GM21717 (cell line): ENCODE data around the gene SMIM14.
A peak's percentile ranks its signal among the peaks of the same experiment; 100 is the strongest.
"Not testable (repeated sequence)": the region's sequence is repeated elsewhere in the genome, so short reads cannot be mapped to it uniquely, and the experiment has no call there.

Source experiments
- ATAC-seq: cut with Tn5 transposase; IDR thresholded peaks from one replicate; pipeline ENCODE4 v1.9.1; 2021; ENCODE audit warnings: mild to moderate bottlenecking, moderate library complexity; ENCODE audit not compliant: unreplicated experiment

SMIM14 gene

DNA sequence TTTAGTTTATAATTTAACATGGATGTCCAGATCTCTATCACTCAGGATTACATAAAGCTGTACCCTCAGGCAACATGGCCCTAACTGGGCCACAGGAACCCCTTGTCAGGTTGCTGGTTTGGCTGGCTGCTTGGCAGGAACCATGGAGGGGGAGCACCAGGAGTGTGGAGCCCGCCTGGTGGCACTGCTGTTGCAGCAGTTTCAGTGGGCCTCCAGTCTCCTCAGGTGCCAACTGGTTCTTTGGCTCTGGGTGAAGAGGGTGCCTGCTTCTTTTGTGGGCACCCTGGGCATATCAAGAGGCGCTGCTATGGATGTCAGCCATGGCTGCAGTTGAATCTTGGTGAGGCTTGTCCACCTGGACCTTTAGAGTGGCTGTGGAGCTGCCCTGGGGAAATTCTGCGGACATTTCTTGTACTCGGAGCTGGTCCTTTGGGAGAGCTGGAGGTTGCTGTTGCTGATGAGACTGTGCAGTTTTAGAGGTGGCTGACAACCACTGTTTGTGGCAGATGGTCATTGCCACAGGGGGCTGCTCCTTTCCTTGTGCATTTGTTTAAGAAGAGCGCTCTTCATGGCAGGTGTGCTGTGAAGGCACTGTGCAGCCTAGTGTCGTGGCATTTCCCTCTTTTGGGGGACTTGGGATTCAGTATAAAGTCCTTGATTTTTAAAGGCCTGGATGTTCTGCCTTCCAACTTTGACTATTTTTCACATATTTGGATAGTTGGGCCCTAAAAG is 10.3 kb upstream of the SMIM14 start:
- no peak for ATAC-seq

DNA sequence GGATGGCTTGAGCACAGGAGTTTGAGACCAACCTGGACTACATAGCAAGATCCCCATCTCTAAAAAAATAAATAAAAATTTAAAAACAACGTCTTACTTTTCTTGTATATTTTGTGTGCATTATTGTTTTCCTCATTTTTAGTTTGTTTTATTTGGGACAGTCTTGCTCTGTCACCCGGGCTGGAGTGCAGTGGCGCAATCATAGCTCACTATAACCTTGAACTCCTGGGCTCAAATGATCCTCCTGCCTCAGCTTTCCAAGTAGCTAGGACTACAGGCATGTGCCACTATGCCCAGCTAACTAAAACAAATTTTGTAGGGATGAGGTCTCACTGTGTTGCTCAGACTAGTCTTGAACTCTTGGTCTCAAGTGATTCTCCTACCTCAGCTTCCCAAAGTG is 9.5 kb upstream of the SMIM14 start:
- no peak for ATAC-seq

DNA sequence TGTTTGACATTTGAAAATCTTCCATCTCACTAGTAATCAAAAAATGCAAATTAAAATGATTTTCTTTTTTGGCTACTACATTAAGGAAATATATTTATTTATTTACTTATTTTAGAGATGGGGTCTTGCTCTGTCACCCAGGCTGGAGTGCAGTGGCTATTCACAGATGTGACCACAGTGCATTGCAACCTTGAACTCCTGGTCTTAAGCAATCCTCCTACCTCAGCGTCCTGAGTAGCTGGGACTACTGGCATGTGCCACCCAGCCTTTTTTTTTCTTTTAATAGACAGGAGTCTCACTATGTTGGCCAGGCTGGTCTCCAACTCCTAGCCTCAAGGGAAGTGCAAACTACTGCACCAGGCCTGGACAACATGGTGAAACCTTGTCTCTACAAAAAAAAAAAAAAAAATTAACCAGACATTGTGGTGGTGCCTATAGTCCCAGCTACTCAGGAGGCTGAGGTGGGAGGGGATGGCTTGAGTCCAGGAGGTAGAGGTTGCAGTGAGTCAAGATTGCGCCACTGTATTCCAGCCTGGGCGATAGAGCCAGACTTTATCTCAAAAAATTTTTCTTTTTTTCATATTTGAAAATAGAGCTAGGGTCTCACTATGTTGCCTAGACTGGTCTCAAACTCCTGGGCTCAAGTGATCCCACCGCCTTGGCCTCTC is 4.4 kb upstream of the SMIM14 start:
- no peak for ATAC-seq

DNA sequence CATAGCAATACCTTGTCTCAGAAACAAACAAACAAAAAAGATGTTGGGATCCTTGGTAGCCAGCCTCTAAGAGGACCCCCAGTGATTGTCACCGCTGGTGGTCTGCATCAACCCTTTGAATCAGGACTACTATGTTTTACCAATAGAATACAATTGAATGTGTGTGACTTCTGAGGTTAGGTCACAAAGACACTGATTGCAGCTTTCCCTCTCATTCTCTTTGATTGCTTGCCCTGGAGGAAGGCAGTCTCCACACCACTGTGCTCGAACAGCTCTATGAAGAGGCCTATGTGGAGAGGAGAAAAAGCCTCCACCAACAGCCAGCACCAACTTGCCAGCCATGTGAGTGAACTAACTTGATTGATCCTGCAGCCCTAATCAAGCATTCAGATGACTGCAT is 2.8 kb upstream of the SMIM14 start:
- ATAC-seq = no peak

DNA sequence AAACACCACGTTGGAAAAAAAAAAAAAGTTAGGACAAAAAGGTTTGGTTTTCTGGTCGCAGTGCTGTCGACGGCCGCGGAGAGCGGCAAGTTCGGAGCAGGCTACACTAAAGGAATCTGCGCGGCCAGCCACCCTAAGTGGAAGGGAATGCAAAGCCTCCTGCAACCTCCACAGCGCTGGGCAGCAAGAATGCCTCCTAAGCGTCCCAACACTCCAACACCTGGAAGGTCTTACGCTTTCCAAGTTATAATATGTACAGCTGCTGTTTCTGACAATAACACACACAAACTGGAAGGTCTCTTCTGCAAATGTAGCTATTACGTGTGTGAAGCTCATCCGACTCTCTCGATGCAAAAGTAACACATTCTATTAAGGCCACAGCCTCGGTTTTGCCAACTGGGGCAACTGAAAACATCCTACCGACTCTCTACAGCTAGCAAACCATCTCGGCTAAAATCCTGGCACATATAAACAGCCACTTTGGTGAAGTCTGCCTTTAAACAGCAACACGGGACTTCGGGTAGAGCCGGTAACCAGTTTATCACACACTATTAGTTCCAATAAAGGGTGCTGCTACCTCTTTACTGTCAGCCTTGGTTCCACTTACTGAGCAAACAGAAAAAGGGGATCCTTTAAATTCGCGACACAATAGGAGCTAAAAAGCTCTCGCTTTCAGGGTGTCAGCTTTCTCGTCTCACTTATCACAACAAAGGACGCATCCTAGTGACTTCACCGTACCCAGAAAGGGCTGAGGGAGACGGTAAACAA is 895 bp downstream of the SMIM14 start:
- ATAC-seq = peak; percentile 8

DNA sequence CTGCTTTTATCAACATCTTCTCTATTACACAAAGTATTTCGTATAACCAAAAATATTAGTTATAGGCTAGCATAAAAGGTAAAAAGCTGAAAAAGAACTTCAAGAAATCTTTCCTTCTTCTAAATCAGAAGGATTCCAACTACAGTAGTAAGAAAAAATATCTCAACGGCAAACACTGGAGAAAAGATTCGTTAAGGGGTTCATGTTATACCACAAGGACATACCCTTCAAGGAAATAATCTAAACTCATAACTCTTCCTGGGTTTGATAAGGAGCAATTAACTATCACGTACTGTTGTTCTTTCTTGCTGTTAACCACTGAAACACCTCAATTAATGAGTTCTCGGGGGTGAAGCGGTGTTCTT is 1.5 kb downstream of the SMIM14 start:
- no peak for ATAC-seq

DNA sequence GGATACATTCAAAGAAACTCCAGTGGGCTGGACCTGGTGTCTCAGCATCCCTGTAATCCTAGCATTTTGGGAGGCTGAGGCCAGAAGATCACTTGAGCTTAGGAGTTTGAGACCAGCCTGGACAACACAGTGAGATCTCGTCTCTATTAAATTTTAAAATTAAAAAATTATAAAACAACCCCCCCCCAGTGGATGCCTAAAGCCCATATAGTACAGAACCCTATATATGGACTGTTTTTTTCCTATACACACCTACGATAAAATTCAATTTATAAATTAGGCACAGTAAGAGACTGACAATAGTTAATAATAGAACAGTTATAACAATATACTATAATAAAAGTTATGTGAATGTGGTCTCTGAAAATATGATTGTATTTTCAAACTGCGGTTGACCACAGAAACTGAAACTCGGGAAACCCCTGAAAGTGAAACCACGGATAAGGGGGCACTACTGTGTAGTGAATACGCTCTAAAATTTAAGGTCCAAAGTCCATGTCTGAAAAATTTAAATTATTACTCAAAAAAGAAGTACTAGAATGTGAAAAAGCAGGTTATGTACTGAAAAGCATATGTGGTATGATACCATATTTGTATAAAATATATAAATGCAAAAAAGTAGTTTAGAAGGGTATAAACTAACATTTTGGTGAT is 2.0 kb downstream of the SMIM14 start:
- no peak for ATAC-seq

DNA sequence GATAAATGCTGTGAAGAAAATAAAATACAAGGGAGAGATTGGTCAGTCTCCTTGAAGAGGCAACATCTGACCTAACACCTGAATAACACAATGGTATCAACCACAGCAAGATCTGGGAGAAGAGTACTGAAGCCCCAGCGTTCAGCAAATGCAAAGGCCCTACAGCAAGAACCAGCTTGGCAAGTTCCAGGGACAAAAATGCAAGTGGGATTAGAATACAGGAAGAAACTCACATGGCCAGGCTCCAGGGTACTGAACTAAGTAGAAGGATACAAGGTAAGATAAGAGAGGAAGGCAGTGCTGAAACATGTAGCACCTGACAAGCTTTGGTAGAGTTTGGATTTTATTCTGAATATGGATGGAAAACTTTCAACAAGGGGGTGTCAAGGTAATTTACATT is 3.6 kb downstream of the SMIM14 start:
- no peak for ATAC-seq

DNA sequence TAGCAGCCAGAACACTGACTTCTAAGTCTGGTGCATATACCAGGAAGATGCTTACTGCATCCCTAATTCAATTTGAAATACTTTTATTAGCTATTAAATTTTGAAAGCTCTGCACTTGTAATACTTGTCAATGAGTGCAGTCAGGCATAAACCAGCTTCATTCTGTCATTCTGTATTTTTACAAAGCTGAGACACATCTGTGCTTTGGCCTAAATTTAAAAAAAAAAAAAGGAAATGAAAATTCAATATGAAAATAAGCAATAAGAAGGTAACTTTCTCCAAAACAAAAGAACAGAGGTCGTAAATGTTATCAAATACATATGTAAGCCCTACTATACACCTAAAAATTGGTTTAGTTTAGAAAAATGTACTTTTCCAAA is 7.0 kb downstream of the SMIM14 start:
- peak; percentile 49 for ATAC-seq

DNA sequence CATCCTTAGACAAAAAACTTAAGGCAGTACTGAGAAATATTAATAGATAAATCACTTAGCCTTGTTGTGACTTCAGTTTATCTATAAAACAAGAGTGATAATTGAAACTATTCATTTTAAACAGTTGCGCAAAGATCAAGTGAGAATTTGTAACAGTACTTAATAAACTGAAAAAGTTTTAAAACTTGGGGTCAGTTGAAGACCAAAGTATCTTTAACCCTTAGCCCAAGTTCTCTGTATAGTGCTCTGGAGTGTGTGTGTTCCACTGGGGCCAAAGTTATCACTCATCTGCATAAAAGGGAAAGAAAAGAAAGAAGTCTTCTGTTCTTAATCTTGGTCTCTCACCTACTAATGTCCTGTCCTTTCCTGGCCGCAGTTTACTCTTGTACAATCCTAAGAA is 11.3 kb downstream of the SMIM14 start:
- ATAC-seq = no peak

DNA sequence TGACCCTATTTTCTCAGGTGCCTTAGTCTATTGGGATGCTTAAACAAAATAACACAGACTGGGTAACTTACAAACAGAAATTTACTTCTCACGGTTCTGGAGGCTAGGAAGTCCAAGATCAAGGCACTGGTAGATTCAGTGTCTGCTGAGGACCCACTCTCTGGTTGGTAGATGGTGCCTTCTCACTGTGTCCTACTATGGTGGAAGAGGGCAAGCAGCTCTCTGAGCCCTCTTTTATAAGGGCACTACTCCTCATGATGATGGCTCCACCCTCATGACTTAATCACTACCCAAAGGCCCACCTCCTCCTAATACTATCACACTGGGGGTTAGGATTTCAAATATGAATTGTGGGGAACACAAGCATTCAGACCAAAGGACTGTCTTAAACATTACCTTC is 11.8 kb downstream of the SMIM14 start:
- no peak for ATAC-seq

DNA sequence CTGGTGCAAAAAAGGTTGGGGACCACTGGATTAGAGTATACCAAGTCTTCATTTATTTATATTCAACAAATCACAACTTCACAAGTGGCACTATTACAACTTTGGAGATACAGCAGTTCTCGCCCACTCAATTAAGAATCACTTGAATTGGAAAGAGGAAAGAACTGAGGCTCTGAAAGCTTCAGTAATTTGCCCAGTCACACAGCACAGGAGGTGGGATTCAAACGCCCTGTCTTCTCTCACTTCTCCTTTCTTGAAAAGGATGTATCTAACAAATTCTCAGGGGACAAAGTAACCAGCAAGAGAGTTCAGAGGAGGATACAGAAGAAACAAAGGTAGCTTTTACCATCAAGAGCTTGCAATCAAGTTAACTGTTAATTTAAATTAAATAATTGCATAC is 12.4 kb downstream of the SMIM14 start:
- ATAC-seq = peak; percentile 50

DNA sequence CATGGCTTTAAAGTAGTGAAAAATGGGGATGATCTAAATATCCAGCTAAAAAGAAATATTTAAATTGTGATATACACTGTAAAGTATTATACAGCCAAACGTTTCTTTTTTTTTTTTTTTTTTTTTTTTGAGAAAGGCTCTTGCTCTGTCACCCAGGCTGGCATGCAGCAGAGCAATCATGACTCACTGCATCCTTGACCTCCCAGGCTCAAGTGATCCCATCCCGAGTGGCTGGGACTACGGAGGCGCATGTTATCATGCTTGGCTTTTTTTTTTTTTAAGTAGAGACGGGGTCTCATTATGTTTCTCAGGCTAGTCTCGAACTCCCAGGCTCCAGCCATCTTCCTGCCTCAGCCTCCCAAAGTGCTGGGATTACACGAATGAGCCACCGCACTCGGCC is 17.1 kb downstream of the SMIM14 start:
- ATAC-seq = no peak

DNA sequence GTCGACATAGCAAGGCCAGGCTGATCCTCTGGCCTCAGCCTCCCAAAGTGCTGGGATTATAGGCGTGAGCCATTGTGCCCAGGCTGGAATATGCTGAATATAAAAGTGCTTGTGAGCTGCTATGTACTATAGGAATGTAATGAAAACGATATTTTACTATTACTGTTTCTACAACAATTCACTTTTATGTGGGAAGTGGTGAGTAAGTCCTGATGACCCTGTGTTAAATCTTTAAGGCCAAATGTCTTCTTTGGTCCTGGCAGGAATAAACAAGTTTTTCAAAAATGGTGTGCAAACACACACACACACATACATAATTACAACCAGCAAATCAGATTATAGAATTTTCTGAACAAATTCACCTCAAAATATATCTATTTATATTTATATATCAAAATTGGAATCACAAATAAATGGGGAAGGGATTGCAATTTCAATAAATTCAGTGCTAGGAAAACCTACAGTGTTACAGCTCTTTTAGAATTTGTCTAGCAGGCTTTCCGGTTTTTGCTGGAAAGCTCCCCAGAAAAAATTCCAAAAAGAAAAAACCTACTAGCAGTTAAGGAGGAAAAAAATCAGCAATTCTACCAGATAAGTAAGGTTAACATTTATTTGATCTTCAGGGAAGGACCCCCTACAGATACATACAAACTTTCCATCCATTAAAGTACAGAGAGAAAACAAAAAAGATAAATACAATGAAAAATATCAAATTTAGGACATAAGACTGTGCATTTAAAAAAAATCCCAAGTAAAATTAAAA is 17.9 kb downstream of the SMIM14 start:
- no peak for ATAC-seq

DNA sequence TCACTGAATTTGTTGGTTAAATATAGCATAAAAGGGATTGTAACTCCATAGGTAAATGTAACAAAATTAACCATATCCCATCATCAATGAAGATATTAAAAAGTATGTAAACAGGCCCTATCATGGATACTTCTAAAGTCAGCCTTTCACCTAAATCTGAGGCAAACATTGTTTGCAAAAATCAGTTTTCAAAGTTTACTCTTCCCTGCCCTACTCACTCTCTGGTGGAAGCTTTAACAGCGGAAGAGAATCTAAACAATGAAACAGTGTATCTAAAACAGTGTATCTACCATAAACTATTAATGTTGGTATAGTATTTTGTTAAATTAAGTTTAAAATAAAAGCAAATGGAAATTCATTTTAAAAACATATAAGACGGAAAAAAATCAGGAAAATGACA is 21.1 kb downstream of the SMIM14 start:
- ATAC-seq = no peak

DNA sequence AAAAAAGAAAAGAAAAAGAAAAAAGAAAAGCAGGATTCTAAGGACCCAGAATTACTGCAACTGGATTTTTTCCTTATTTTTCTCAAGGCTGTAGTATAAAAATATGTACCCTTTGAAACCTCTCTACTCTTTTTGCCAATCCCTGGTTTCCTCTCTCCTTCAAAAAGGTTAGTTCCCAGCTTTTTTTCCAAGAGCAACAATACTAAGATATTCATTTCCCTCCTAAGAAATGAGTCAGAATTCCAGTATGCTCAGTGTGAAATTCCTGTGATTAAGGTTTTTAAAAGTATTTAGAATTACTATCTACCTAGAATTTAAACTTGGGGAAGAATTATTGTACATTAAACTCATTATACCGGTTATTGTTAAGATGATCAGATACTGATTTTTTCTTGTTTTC is 22.0 kb downstream of the SMIM14 start:
- no peak for ATAC-seq

DNA sequence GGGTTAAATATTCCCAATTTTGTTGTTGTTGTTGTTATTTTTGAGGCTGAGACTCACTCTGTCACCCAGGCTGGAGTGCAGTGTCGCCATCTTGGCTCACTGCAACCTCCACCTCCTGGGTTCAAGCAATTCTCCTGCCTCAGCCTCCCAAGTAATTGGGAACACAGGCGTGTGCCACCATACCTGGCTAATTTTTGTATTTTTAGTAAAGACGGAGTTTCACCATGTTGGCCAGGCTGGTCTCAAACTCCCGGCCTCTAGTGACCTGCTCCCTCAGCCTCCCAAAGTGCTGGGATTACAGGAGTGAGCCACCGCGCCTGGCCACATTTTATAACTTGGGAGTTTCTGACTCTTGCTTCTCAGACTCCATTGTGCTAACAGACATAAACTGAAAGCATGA is 22.6 kb downstream of the SMIM14 start:
- ATAC-seq = not testable (repeated sequence)

DNA sequence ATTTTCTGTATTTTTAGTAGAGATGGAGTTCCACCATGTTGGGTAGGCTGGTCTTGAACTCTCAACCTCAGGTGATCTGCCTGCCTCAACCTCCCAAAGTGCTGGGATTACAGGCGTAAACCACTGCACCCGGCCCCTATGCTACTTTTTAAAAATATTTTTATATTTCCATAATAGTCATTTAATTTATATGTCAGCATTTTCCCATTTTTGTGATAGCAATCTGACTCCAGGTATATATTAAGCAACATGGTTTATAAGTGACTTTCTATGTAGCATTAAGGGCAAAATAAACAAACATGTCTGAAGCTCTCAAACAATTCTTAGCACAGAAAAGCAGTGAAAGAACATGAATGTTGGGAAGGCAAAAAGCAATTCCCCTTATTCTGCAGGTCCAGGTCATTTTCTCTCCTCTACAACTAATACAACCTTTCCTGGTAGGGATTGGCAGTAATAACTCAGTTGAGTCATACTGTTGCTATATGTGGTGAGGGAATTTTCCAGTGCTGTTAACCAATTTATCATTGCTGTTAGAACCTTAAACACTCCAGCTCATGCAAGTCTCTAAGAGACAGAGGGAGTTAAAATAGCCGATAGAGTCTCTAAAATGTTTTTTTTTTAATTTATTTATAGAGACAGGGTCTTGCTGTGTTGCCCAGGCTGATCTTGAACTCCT is 24.0 kb downstream of the SMIM14 start:
- ATAC-seq = no peak

DNA sequence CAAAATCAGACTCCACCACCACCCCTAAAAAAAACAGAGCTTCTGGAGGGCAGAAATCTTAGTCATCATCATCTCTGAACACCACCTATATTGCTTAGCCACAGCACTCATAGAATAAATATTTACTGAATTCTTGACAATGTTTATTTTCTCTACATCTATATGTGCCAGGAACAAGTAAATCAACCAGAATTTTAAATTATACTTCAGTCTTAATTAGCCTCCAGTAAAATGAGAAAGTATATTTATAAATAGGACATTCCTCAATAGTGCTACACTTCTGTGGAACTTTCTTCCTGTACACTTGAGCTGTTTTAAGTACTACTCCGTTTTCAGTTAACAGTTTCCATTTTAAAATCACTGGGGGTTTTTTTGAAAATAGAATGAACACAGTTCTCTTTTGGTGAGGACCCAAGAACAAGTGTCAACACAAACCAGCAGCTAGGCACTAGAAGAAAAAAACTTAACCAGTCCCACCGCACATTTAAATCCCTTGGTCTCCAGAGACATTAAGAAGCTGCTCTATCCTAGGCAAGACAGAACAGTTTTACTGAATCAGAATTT is 25.5 kb downstream of the SMIM14 start:
- ATAC-seq = no peak

DNA sequence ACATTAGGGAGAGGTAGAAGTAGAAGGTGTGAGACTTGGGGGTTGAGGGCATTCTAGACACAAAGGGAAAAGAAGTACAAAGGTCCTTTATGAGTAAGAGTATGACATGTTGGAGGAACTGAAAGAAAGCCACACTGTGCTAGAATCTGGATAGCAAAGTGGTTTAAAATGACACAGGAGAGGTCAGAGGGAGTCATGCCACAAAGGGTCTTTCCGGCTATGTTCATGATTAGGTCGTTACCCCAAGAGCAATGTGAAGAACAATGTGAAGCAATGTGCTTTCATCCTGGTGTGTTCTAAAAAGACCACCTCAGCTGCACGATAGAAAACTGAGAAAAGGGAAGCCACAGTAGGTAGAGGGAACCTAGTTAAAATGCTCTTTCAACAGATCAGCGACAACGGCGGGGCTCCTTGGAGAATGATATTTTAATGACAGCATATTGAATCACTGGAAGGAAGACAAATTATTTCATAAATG is 29.2 kb downstream of the SMIM14 start:
- ATAC-seq = peak; percentile 87
